Stomach (tissue), 9 donors: Measurements from ENCODE around the gene SBF1. TPM values are rescaled to one million over a fixed set of nuclear protein-coding genes. Genes with fewer than 3 reads are reported as not detected.
A peak's percentile ranks its signal among the peaks of the same experiment; 100 is the strongest.

ENCODE experiments used
- DNase-seq, 2 donors: peaks; one replicate each; pipeline versions ENCODE4 v3.0.0 to v3.0.0-alpha.2; 2013 to 2019
- H3K27ac ChIP-seq, 5 donors: fragments of 200-600 bp in 4 of 5; sonication (generic) in 4 of 5; one replicate each; pipeline ENCODE4 v1.5.1; 2013 to 2019; ENCODE audit warnings: mild to moderate bottlenecking in 1 of 5, moderate library complexity in 1 of 5
- H3K27me3 ChIP-seq, 3 donors: fragments of 200-600 bp; sonication (generic); one replicate each; pipeline ENCODE4 v1.5.1; 2017 to 2019; ENCODE audit warnings: mixed run types in 1 of 3
- H3K36me3 ChIP-seq, 4 donors: fragments of 200-600 bp; sonication (generic); 1 replicate in 3 of 4; 2 replicates in 1 of 4; pipeline ENCODE4 v1.5.1; 2016 to 2019
- H3K4me1 ChIP-seq, 4 donors: fragments of 200-600 bp; sonication (generic); one replicate each; pipeline ENCODE4 v1.5.1; 2016 to 2019
- H3K4me3 ChIP-seq, 4 donors: fragments of 200-600 bp; sonication (generic) in 3 of 4; one replicate each; pipeline ENCODE4 v1.5.1; 2016 to 2019; ENCODE audit warnings: mild to moderate bottlenecking in 1 of 4
- H3K9me3 ChIP-seq, 4 donors: fragments of 200-600 bp; sonication (generic); one replicate each; pipeline ENCODE4 v1.5.1; 2016 to 2019
- CTCF ChIP-seq, 7 experiments: fragments of 450-650 bp in 4 of 7; fragments of 200-600 bp in 3 of 7; sonication (generic) in 3 of 7; IDR thresholded peaks; one replicate each; pipeline ENCODE4 v1.5.1; 2016 to 2019; ENCODE audit warnings: antibody characterized with exemption in 7 of 7, control low read depth in 2 of 7, mild to moderate bottlenecking in 1 of 7
- EP300 ChIP-seq: sonication (generic); formaldehyde crosslinking; IDR thresholded peaks from one replicate; pipeline ENCODE4 v1.6.1; 2017; ENCODE audit warnings: antibody characterized with exemption
- POLR2A ChIP-seq, 4 donors: fragments of 450-650 bp; IDR thresholded peaks; one replicate each; pipeline ENCODE4 v1.6.1; 2016; ENCODE audit warnings: antibody characterized with exemption in 4 of 4, control low read depth in 2 of 4, mild to moderate bottlenecking in 1 of 4, moderate library complexity in 1 of 4
- POLR2AphosphoS5 ChIP-seq, 3 donors: sonication (generic); formaldehyde crosslinking; IDR thresholded peaks; one replicate each; pipeline ENCODE4 v1.6.1; 2016; ENCODE audit warnings: antibody characterized with exemption in 3 of 3
- WGBS, 5 donors: extraction: QIAGEN DNeasy Blood & Tissue Kit in 3 of 5; methylation state at CpG; one replicate each; pipeline versions ENCODE4 v1.1.5 to v1.1.7; 2013 to 2018; 5-methylcytosine and 5-hydroxymethylcytosine counted together
- intact Hi-C: fragments of 100-400 bp; cut with DNase I; formaldehyde crosslinking; loops from one replicate; pipeline ENCODE4 v1.15.1; 2023; ENCODE audit warnings: low total_unique reads
- polyA plus RNA-seq, 3 donors: library from polyadenylated mRNA; stranded (reverse); fragments of 200-250 nt; gene quantifications; one replicate each; pipeline ENCODE4 v1.2.3, GENCODE V29; 2013
- total RNA-seq, 5 donors: library from RNA; depleted of rRNA; stranded (reverse); fragments of >200 nt; gene quantifications; one replicate each; pipeline versions ENCODE4 v1.1.0 to v1.2.3, GENCODE V29; 2014 to 2016
- donor health status: healthy with polysubstance abuse.
- donor health status: Bipolar disorder and iron deficiency.
- donor health status: healthy.

SBF1 gene
- total and polyA plus RNA-seq, 8 donors: 9.6 to 122 (median 50.6) TPM

GRCh38 chr22:50487290-50488005, 12.6 kb upstream of the SBF1 start:
- H3K4me1 ChIP-seq: peaks cover 9 to 36% (median 29%) of the 10 kb centered on the region in 4 donors
- no peaks in the 10 kb centered on the region for H3K36me3 ChIP-seq
- H3K9me3 ChIP-seq: no peaks in the 10 kb centered on the region
- H3K4me3 ChIP-seq: no peak overlapping the region
- TF ChIP-seq POLR2A (IDR thresholded peaks at IDR 0.05) (no peak), EP300 (no peak), POLR2AphosphoS5 (IDR thresholded peaks at IDR 0.05) (no peak), CTCF (IDR thresholded peaks at IDR 0.05) (no peak)
- no peak for DNase-seq
- 81 to 93% (median 83%) methylated on average over 7 to 23 of the region's 23 CpGs for WGBS, 5 donors
- no peak overlapping the region for H3K27ac ChIP-seq
- intact Hi-C loops: no loop called here
- H3K27me3 ChIP-seq: peaks cover 0 to 65% (median 6%) of the 10 kb centered on the region in 3 donors

DNA sequence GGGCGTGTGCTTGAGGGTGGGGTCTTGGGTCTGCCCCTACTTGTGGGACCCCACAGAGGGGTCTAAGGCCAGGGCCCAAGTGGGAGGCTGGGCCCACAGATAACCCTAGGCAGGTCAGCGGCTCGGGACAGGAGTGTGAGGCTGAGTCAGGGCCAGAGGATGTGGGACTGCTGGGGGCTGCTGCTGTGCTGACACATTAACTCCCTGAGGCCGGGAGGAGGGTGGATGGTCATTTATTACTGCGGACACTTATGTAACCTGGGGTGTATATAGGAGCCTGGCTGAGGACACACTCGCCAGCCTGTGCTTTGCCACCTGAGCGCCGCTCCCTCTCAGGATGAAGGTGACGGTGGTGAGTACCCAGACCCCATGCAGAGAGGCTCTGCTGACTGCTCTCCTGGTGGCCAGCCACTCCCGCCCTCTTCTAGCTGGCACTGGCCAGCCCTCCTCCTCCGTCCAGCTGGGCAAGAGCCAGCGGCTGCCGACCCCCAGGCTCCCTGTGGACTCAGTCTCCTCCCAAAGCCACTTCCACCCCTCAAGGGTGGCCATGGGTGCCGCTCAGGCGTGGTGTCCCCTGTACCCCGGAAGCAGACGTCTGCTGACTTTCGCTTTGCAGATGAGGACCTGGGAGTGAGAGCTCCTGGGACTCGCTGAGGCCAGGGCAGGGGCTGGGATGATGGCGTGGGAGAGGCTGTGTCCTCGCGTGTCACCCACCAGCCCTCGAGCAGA, 11.9 kb upstream of the SBF1 start, which contains the start of gene MIOX:
Gene MIOX (plus strand): TSS at position 299 of the 729 bp plus-strand sequence. CDS start 39 bp downstream, at position 338.
- TF ChIP-seq CTCF (IDR thresholded peaks at IDR 0.05) (no peak), POLR2AphosphoS5 (IDR thresholded peaks at IDR 0.05) (no peak), EP300 (no peak), POLR2A (IDR thresholded peaks at IDR 0.05) (no peak)
- Histone ChIP-seq H3K36me3 (no peaks in the 10 kb centered on the region), H3K27me3 (peaks cover 2 to 72% (median 13%) of the 10 kb centered on the region in 3 donors), H3K27ac (peak within 1 kb of the TSS in 1 of 5 donors; percentile 12), H3K4me1 (peaks cover 16 to 43% (median 37%) of the 10 kb centered on the region in 4 donors), H3K9me3 (no peaks in the 10 kb centered on the region), H3K4me3 (no peak within 1 kb of the TSS)
- no peak for DNase-seq
- 56 to 76% (median 62%) methylated on average over 17 to 23 of the region's 23 CpGs for WGBS, 5 donors
- intact Hi-C loops: no loop called here

DNA sequence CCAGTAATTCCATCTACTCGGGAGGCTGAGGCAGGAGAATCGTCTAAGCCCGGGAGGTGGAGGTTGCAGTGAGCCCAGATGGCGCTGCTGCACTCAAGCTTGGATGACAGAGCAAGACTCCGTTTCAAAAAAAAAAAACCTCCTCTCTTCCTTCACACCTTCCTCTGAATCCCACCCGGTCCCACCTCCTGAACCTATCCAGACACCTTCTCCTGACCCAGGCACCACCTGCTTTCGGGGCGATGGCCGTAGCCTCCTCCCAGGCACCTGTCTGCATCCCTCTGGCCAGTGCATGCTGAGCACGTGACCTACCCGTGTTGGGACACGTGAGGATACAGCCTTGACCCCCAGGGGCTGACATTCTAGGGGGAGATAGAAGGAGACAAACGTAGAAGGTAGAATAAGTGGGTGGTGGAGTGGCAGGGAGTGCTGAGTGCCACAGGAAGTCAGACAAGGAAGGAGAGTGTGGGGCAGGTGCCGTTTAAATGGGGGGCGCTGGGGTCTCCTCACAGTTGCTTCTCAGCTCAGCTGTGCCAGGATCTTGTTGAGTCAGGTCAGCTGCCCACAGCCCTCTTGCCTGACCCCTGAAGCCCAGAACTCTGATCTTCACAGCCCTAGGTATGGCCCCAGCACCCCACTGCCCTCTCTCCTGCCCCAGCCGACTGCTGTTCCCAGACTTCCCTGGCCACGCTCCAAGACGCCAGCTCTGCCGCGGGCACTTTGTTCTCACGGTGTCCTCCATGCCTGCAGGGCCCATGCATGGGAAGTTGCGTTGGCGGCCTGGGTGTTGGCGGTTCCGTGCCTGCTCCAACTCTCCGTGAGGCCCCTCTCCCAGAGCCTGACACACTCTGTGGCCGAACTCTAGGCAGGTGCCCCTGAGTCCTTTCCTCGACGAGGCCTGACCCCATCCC, 10.6 kb upstream of the SBF1 start:
- intact Hi-C loops: no loop called here
- TF ChIP-seq POLR2A (IDR thresholded peaks at IDR 0.05) (no peak), EP300 (no peak), CTCF (IDR thresholded peaks at IDR 0.05) (no peak), POLR2AphosphoS5 (IDR thresholded peaks at IDR 0.05) (no peak)
- Histone ChIP-seq H3K27ac (peak overlapping the region in 3 of 5 donors; percentile 12 to 74 (median 60)), H3K36me3 (no peaks in the 10 kb centered on the region), H3K4me1 (peaks cover 24 to 51% (median 46%) of the 10 kb centered on the region in 4 donors), H3K4me3 (no peak overlapping the region), H3K27me3 (peaks cover 7 to 85% (median 25%) of the 10 kb centered on the region in 3 donors), H3K9me3 (no peaks in the 10 kb centered on the region)
- DNase-seq: peak in 1 of 2 donors; percentile 86
- WGBS, 5 donors: 46 to 55% (median 50%) methylated on average over 29 of the region's 29 CpGs
